DND-41 (cell line): ENCODE data around the gene TM9SF4.

Source experiments
- CTCF ChIP-seq: IDR thresholded peaks from 2 replicates; pipeline ENCODE4 v1.5.1; 2012; ENCODE audit warnings: borderline replicate concordance, low read length, moderate library complexity, mild to moderate bottlenecking; ENCODE audit not compliant: poor library complexity, severe bottlenecking; ENCODE audit errors: extremely low read depth
- EZH2 ChIP-seq: IDR thresholded peaks from 3 replicates; pipeline ENCODE4 v1.6.1; 2012; ENCODE audit warnings: borderline replicate concordance, low read depth, mild to moderate bottlenecking, moderate library complexity, low read length, inconsistent platforms; ENCODE audit not compliant: severe bottlenecking

GRCh38 chr20:32163951-32164350 lies 54.4 kb downstream of the TM9SF4 start:
- TF ChIP-seq CTCF (no peak), EZH2 (no peak)
